K562 (cell line): ENCODE data around the gene TXNDC8. TPM values are rescaled to one million over a fixed set of nuclear protein-coding genes. Genes with fewer than 3 reads are reported as not detected.
"Not testable (repeated sequence)": the region's sequence is repeated elsewhere in the genome, so short reads cannot be mapped to it uniquely, and the experiment has no call there.

Source experiments
- ATAC-seq: fragments of 200-7000 bp; cut with Tn5 transposase; 3 replicates; pipeline ENCODE4 v1.9.1; 2020; ENCODE audit warnings: moderate library complexity
- BruUV-seq: library from RNA; stranded (reverse); fragments of 400-500 nt; replicated peaks from 2 replicates; lab custom pipeline; 2021; lab: Mats Ljungman, UMichigan
- CTCF ChIA-PET: fragments of 300-600 bp; formaldehyde crosslinking; extraction: SDS; loops from one replicate; lab custom pipeline; 2021; ENCODE audit warnings: low intra/inter-chr PET ratio; lab: Yijun Ruan, JAX
- POLR2A ChIA-PET: fragments of 300-600, 350-650 bp; sonication (Branson Sonifier 250); formaldehyde crosslinking; extraction: SDS; loops from one replicate; lab custom pipeline; 2021; ENCODE audit warnings: antibody characterized with exemption, inconsistent platforms; lab: Yijun Ruan, JAX
- DNase-seq, 4 experiments: peaks; one replicate each; pipeline versions ENCODE4 v3.0.0 to v3.0.0-alpha.2; 2011 to 2018; ENCODE audit warnings: low spot score in 3 of 4, mixed read lengths in 3 of 4; ENCODE audit errors: extremely low read depth in 1 of 4
- FAIRE-seq: peaks from 2 replicates; lab custom pipeline; 2011; peaks lifted over from hg19 to GRCh38; lab: Jason Lieb, UNC
- H2AFZ ChIP-seq: 2 replicates; pipeline ENCODE4 v1.6.0; 2011; ENCODE audit warnings: low read depth, low read length, control low read depth, inconsistent platforms
- H3K27ac ChIP-seq: fragments of 200-600 bp; 3 replicates; pipeline ENCODE4 v1.8.0; 2011; ENCODE audit warnings: low read depth, mild to moderate bottlenecking, control low read depth, inconsistent platforms, low read length, moderate library complexity, mixed read lengths; ENCODE audit errors: extremely low read depth
- H3K27me3 ChIP-seq, 2 experiments: fragments of 300-600 bp in 1 of 2; 2 replicates in 1 of 2; 3 replicates in 1 of 2; pipeline versions ENCODE4 v1.6.0 to v1.8.0; 2011; ENCODE audit warnings: inconsistent platforms in 2 of 2, low read length in 2 of 2, mild to moderate bottlenecking in 1 of 2, mixed read lengths in 1 of 2, moderate library complexity in 1 of 2; ENCODE audit not compliant: control insufficient read depth in 2 of 2, insufficient read depth in 2 of 2
- H3K36me3 ChIP-seq: fragments of 300-600 bp; 3 replicates; pipeline ENCODE4 v1.8.0; 2011; ENCODE audit warnings: mild to moderate bottlenecking, low read length, inconsistent platforms; ENCODE audit not compliant: control insufficient read depth, insufficient read depth
- H3K4me1 ChIP-seq, 2 experiments: fragments of 200-600 bp in 1 of 2; replicated peaks in 1 of 2; 2 replicates in 1 of 2; 3 replicates in 1 of 2; pipeline versions ENCODE4 v1.5.1 to v1.8.0; 2011; ENCODE audit warnings: inconsistent platforms in 2 of 2, low read length in 2 of 2, mild to moderate bottlenecking in 1 of 2, mixed read lengths in 1 of 2, moderate library complexity in 1 of 2; ENCODE audit not compliant: control insufficient read depth in 2 of 2, insufficient read depth in 2 of 2
- H3K4me2 ChIP-seq: 2 replicates; pipeline ENCODE4 v1.6.1; 2011; ENCODE audit warnings: low read length, control low read depth, inconsistent platforms, mixed read lengths; ENCODE audit not compliant: insufficient read depth
- H3K4me3 ChIP-seq: fragments of 200-600 bp; sonication (generic), shearing (Covaris generic); 2 replicates; pipeline ENCODE4 v1.5.1; 2016; ENCODE audit warnings: control low read depth, inconsistent platforms
- H3K79me2 ChIP-seq: fragments of 200-600 bp; 3 replicates; pipeline ENCODE4 v1.8.0; 2011; ENCODE audit warnings: low read length, inconsistent platforms; ENCODE audit not compliant: control insufficient read depth, insufficient read depth
- H3K9ac ChIP-seq, 2 experiments: 2 replicates each; pipeline versions ENCODE4 v1.6.0 to v1.6.1; 2011; ENCODE audit warnings: low read depth in 2 of 2, low read length in 2 of 2, control low read depth in 1 of 2, inconsistent platforms in 1 of 2, mild to moderate bottlenecking in 1 of 2, mixed read lengths in 1 of 2; ENCODE audit not compliant: insufficient read depth in 1 of 2
- H3K9me1 ChIP-seq: one replicate; pipeline ENCODE4 v1.6.0; 2011; ENCODE audit warnings: inconsistent platforms, mild to moderate bottlenecking, low read length, moderate library complexity; ENCODE audit not compliant: control insufficient read depth, insufficient read depth
- H3K9me3 ChIP-seq: replicated peaks from 2 replicates; pipeline ENCODE4 v1.5.1; 2011; ENCODE audit warnings: low read depth, low read length, inconsistent platforms; ENCODE audit not compliant: control insufficient read depth, insufficient read depth
- H4K20me1 ChIP-seq: replicated peaks from 2 replicates; pipeline ENCODE4 v1.6.1; 2011; ENCODE audit warnings: low read length, inconsistent platforms, mixed read lengths; ENCODE audit not compliant: control insufficient read depth, insufficient read depth
- ARID2 ChIP-seq: fragments of 450-650 bp; IDR thresholded peaks from 2 replicates; pipeline ENCODE4 v1.6.1; 2017; ENCODE audit warnings: antibody characterized with exemption, mild to moderate bottlenecking
- DLX4 ChIP-seq: fragments of 250-450 bp; sonication (Bioruptor Pico); IDR thresholded peaks from 2 replicates; pipeline ENCODE4 v1.6.1; 2021; ENCODE audit warnings: mild to moderate bottlenecking
- HEY1 ChIP-seq: fragments of 250-450 bp; sonication (Bioruptor Pico); IDR thresholded peaks from 2 replicates; pipeline ENCODE4 v1.5.0; 2020; ENCODE audit warnings: mild to moderate bottlenecking, moderate library complexity, borderline replicate concordance
- NFIC ChIP-seq: fragments of 450-650 bp; IDR thresholded peaks from 2 replicates; pipeline ENCODE4 v1.6.1; 2017; ENCODE audit warnings: mild to moderate bottlenecking, inconsistent platforms
- PRPF4 ChIP-seq: fragments of 200-400 bp; formaldehyde crosslinking; IDR thresholded peaks from one replicate; pipeline ENCODE4 v1.6.1; 2017; ENCODE audit warnings: low read length, low read depth, mild to moderate bottlenecking; ENCODE audit not compliant: insufficient read depth, poor library complexity, severe bottlenecking
- RCOR1 ChIP-seq, 2 experiments: IDR thresholded peaks; 2 replicates each; pipeline ENCODE4 v1.6.1; 2012; ENCODE audit warnings: low read depth in 2 of 2, low read length in 2 of 2, borderline replicate concordance in 1 of 2, improper control_type of control experiment in 1 of 2
- SP1 ChIP-seq: sonication (generic); formaldehyde crosslinking; IDR thresholded peaks from 2 replicates; pipeline ENCODE4 v1.8.1; 2022; ENCODE audit warnings: mild to moderate bottlenecking, missing genetic modification reagents
- TCF7 ChIP-seq: sonication (generic); IDR thresholded peaks from 2 replicates; pipeline ENCODE4 v1.6.1; 2016; ENCODE audit warnings: antibody characterized with exemption, borderline replicate concordance
- ZNF696 ChIP-seq: fragments of 250-450 bp; sonication (Bioruptor Pico); conservative IDR thresholded peaks from 2 replicates; pipeline ENCODE4 v1.4.0; 2020; ENCODE audit warnings: mild to moderate bottlenecking, moderate library complexity
- WGBS: fragments of 100-300 bp; shearing (Covaris generic); methylation state at CpG from one replicate; pipeline ENCODE4 v1.1.6; 2016; ENCODE audit warnings: low coverage, mixed read lengths; ENCODE audit not compliant: insufficient coverage; ENCODE audit errors: missing lambda C conversion rate; 5-methylcytosine and 5-hydroxymethylcytosine counted together
- in situ Hi-C: fragments of 300-500 bp; cut with MboI; formaldehyde crosslinking; loops from 4 replicates; pipeline ENCODE4 v1.15.0; 2018; ENCODE audit warnings: inconsistent platforms, mixed read lengths
- intact Hi-C: fragments of 100-400 bp; cut with micrococcal nuclease; formaldehyde crosslinking; loops from 2 replicates; pipeline ENCODE4 v1.14.2; 2022
- polyA plus RNA-seq, 8 experiments: library from polyadenylated mRNA; depleted of rRNA in 4 of 8; stranded (reverse) in 5 of 8; unstranded in 3 of 8; fragments of >200 nt; fragmentation: Nextera tagmentation in 2 of 8; fragmentation: Illumina TruSeq in 1 of 8; extraction: Ambion mirVana in 2 of 8; extraction: Trizol in 1 of 8; gene quantifications; 2 replicates each; pipeline versions ENCODE4 v1.2.1 to v1.2.3, GENCODE V29; 2011 to 2014; ENCODE audit warnings: inconsistent platforms in 1 of 8, missing spikeins in 1 of 8
- total RNA-seq, 7 experiments: library from RNA; depleted of rRNA in 6 of 7; stranded (reverse); fragments of >200 nt in 6 of 7; fragmentation: Illumina TruSeq in 2 of 7; extraction: Trizol in 2 of 7; gene quantifications; 2 replicates each; pipeline versions ENCODE4 v1.2.1 to v1.2.3, GENCODE V29; 2011 to 2021; ENCODE audit warnings: low replicate concordance in 1 of 7
- TF ChIP-seq, protein P1 (sequence below): IDR thresholded peaks from 3 replicates; pipeline ENCODE4 v1.6.1; 2011; ENCODE audit warnings: borderline replicate concordance, mild to moderate bottlenecking, moderate library complexity; ENCODE audit not compliant: insufficient read length; ENCODE audit errors: extremely low read depth
- TF ChIP-seq, protein P2 (sequence below): fragments of 450-650 bp; formaldehyde crosslinking; IDR thresholded peaks from 2 replicates; pipeline ENCODE4 v1.4.0; 2022; ENCODE audit warnings: missing genetic modification characterization

TXNDC8 gene
- total and polyA plus RNA-seq, 9 of the 15 experiments (the other 6 are each of a cell fraction or from before 2014, with no cell fraction given), result not detected

DNA sequence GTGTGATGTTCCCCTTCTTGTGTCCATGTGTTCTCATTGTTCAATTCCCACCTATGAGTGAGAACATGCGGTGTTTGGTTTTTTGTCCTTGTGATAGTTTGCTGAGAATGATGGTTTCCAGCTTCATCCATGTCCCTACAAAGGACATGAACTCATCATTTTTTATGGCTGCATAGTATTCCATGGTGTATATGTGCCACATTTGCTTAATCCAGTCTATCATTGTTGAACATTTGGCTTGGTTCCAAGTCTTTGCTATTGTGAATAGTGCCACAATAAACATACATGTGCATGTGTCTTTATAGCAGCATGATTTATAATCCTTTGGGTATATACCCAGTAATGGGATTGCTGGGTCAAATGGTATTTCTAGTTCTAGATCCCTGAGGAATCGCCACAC lies 21.3 kb upstream of the TXNDC8 start:
- H3K9ac ChIP-seq, H3K4me1 ChIP-seq, H2AFZ ChIP-seq, H4K20me1 ChIP-seq, H3K9me3 ChIP-seq, CTCF ChIA-PET, intact Hi-C loops, POLR2A ChIA-PET, in situ Hi-C loops, H3K79me2 ChIP-seq, DNase-seq, FAIRE-seq, H3K36me3 ChIP-seq, ATAC-seq, H3K27ac ChIP-seq, BruUV-seq, H3K4me3 ChIP-seq, H3K9me1 ChIP-seq, H3K4me2 ChIP-seq, H3K27me3 ChIP-seq: not testable (repeated sequence)
- TF ChIP-seq NFIC, result peak; percentile 59; the same call in 1 of the 2 replicates
- no CpG with 5 or more reads among the region's 2 CpGs for WGBS

GRCh38 chr9:110357505-110357904 lies 19.8 kb upstream of the TXNDC8 start:
- H4K20me1 ChIP-seq, result no peaks in the 10 kb centered on the region
- ChIA-PET CTCF (no interaction called here), POLR2A (interaction anchor here (0.5 kb wide), 1 partner anchor 8 kb away, joined by 3 read pairs; no protein-coding TSS in a partner anchor)
- no peak overlapping the region for H3K27ac ChIP-seq
- H3K4me3 ChIP-seq, result no peak overlapping the region
- FAIRE-seq (no peak), DNase-seq (peak in 1 of 4 experiments; percentile 6), ATAC-seq (peak; percentile 70)
- no peaks in the 10 kb centered on the region for H3K36me3 ChIP-seq
- H3K27me3 ChIP-seq, result no peaks in the 10 kb centered on the region
- in situ Hi-C loops, result no loop called here
- 23% methylated on average over 2 of the region's 2 CpGs for WGBS
- intact Hi-C loops, result no loop called here
- peak overlapping the region; percentile 48; the same call in 1 of the 2 replicates for H2AFZ ChIP-seq
- H3K79me2 ChIP-seq, result no peaks in the 10 kb centered on the region
- H3K9me1 ChIP-seq, result no peaks in the 10 kb centered on the region
- H3K4me2 ChIP-seq, result no peak overlapping the region
- no peaks in the 10 kb centered on the region; a peak in 1 of 5 replicates for H3K4me1 ChIP-seq
- no peak overlapping the region for H3K9ac ChIP-seq
- BruUV-seq, result no TSS peak
- no peaks in the 10 kb centered on the region for H3K9me3 ChIP-seq
- TF ChIP-seq, protein P1, sequence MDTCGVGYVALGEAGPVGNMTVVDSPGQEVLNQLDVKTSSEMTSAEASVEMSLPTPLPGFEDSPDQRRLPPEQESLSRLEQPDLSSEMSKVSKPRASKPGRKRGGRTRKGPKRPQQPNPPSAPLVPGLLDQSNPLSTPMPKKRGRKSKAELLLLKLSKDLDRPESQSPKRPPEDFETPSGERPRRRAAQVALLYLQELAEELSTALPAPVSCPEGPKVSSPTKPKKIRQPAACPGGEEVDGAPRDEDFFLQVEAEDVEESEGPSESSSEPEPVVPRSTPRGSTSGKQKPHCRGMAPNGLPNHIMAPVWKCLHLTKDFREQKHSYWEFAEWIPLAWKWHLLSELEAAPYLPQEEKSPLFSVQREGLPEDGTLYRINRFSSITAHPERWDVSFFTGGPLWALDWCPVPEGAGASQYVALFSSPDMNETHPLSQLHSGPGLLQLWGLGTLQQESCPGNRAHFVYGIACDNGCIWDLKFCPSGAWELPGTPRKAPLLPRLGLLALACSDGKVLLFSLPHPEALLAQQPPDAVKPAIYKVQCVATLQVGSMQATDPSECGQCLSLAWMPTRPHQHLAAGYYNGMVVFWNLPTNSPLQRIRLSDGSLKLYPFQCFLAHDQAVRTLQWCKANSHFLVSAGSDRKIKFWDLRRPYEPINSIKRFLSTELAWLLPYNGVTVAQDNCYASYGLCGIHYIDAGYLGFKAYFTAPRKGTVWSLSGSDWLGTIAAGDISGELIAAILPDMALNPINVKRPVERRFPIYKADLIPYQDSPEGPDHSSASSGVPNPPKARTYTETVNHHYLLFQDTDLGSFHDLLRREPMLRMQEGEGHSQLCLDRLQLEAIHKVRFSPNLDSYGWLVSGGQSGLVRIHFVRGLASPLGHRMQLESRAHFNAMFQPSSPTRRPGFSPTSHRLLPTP, result no peak
- TF ChIP-seq RCOR1 (IDR thresholded peaks at IDR 0.05; ENCODE audit: borderline replicate concordance in 1 of 2, low read depth in 2 of 2, low read length in 2 of 2) (no peak), SP1 (CRISPR knock-in tag) (no peak), ARID2 (no peak), TCF7 (no peak), ZNF696 (CRISPR knock-in tag) (no peak), HEY1 (CRISPR knock-in tag) (no peak), DLX4 (CRISPR knock-in tag) (no peak), PRPF4 (no peak)
- TF ChIP-seq, protein P2, sequence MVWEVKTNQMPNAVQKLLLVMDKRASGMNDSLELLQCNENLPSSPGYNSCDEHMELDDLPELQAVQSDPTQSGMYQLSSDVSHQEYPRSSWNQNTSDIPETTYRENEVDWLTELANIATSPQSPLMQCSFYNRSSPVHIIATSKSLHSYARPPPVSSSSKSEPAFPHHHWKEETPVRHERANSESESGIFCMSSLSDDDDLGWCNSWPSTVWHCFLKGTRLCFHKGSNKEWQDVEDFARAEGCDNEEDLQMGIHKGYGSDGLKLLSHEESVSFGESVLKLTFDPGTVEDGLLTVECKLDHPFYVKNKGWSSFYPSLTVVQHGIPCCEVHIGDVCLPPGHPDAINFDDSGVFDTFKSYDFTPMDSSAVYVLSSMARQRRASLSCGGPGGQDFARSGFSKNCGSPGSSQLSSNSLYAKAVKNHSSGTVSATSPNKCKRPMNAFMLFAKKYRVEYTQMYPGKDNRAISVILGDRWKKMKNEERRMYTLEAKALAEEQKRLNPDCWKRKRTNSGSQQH (CRISPR knock-in tag), result no peak
